ENCODE data around the gene RPP38.
A peak's percentile ranks its signal among the peaks of the same experiment; 100 is the strongest.

Gene RPP38

GRCh38 chr10:15131330-15131729 lies 34.2 kb downstream of the RPP38 start:
- H3K4me3 ChIP-seq (ENCODE audit: low read depth, low read length), result no peak overlapping the region
- no peak for DNase-seq (ENCODE audit: low read depth, low spot score)
- TF ChIP-seq CTCF (IDR thresholded peaks at IDR 0.05; ENCODE audit: low read depth, low read length), result no peak
- in situ Hi-C loops (cut with HindIII; ENCODE audit: low sequenced_read_pairs), result no loop called here

- no peak for TF ChIP-seq CTCF (IDR thresholded peaks at IDR 0.05; ENCODE audit: low read depth, low read length)
- in situ Hi-C loops (cut with HindIII; ENCODE audit: low sequenced_read_pairs), result no loop called here
- no peak for DNase-seq (ENCODE audit: low read depth, low spot score)
- no peak overlapping the region for H3K4me3 ChIP-seq (ENCODE audit: low read depth, low read length)
Measured at GRCh38 chr10:15136129-15137035, 39.2 kb downstream of the RPP38 start.

- in situ Hi-C loops (cut with HindIII; ENCODE audit: low sequenced_read_pairs), result no loop called here
Measured at GRCh38 chr10:15137036-15137359, 39.8 kb downstream of the RPP38 start.

GRCh38 chr10:15137636-15138035 lies 40.5 kb downstream of the RPP38 start:
- in situ Hi-C loops (cut with HindIII; ENCODE audit: low sequenced_read_pairs), result no loop called here
- no peak for TF ChIP-seq CTCF (IDR thresholded peaks at IDR 0.05; ENCODE audit: low read depth, low read length)
- DNase-seq (ENCODE audit: low read depth, low spot score), result no peak
- H3K4me3 ChIP-seq (ENCODE audit: low read depth, low read length), result no peak overlapping the region

More at GRCh38 chr10:15137036-15137359, 39.8 kb downstream of the RPP38 start:
- H3K4me3 ChIP-seq (ENCODE audit: low read depth, low read length), result no peak overlapping the region
- no peak for TF ChIP-seq CTCF (IDR thresholded peaks at IDR 0.05; ENCODE audit: low read depth, low read length)
- no peak for DNase-seq (ENCODE audit: low read depth, low spot score)

GRCh38 chr10:15140698-15141097 lies 43.5 kb downstream of the RPP38 start:
- in situ Hi-C loops (cut with HindIII; ENCODE audit: low sequenced_read_pairs), result no loop called here
- DNase-seq (ENCODE audit: low read depth, low spot score), result no peak
- no peak overlapping the region for H3K4me3 ChIP-seq (ENCODE audit: low read depth, low read length)
- no peak for TF ChIP-seq CTCF (IDR thresholded peaks at IDR 0.05; ENCODE audit: low read depth, low read length)

- no peak for TF ChIP-seq CTCF (IDR thresholded peaks at IDR 0.05; ENCODE audit: low read depth, low read length)
- in situ Hi-C loops (cut with HindIII; ENCODE audit: low sequenced_read_pairs), result no loop called here
- DNase-seq (ENCODE audit: low read depth, low spot score), result peak; percentile 39
- no peak overlapping the region for H3K4me3 ChIP-seq (ENCODE audit: low read depth, low read length)
Measured at GRCh38 chr10:15141136-15142054, 44.2 kb downstream of the RPP38 start.

Measured in astrocyte of the spinal cord (primary cell).